GM19025 (cell line): ENCODE measurements around the gene UGGT2.
"Not testable (repeated sequence)": the region's sequence is repeated elsewhere in the genome, so short reads cannot be mapped to it uniquely, and the experiment has no call there.

ENCODE experiments used
- ATAC-seq: cut with Tn5 transposase; IDR thresholded peaks from one replicate; pipeline ENCODE4 v1.9.1; 2021; ENCODE audit warnings: mild to moderate bottlenecking, low read depth, moderate library complexity; ENCODE audit not compliant: unreplicated experiment

The UGGT2 gene

GRCh38 chr13:96053003-96053703, at the start of gene UGGT2:
Gene UGGT2 (minus strand): TSS chr13:96053401. CDS start chr13:96053312, 89 bp downstream.
- ATAC-seq: peak; percentile 96

- no peak for ATAC-seq
Measured at GRCh38 chr13:96100457-96101220, 47.4 kb upstream of the UGGT2 start.

- no peak for ATAC-seq
Measured at GRCh38 chr13:96093296-96094006, 40.2 kb upstream of the UGGT2 start.

- no peak for ATAC-seq
Measured at GRCh38 chr13:96091164-96092117, 38.2 kb upstream of the UGGT2 start.

- ATAC-seq: peak; percentile 46
Measured at GRCh38 chr13:96090240-96091101, 37.3 kb upstream of the UGGT2 start.

- ATAC-seq: peak; percentile 16
Measured at GRCh38 chr13:96089749-96090239, 36.6 kb upstream of the UGGT2 start, which contains the start of gene HS6ST3. Gene HS6ST3 (plus strand): TSS chr13:96090107.

- ATAC-seq: no peak
Measured at GRCh38 chr13:96089139-96089538, 35.9 kb upstream of the UGGT2 start.

GRCh38 chr13:96086736-96087135, 33.5 kb upstream of the UGGT2 start:
- ATAC-seq: no peak

- no peak for ATAC-seq
Measured at GRCh38 chr13:96082640-96083039, 29.4 kb upstream of the UGGT2 start.

GRCh38 chr13:96081888-96082287, 28.7 kb upstream of the UGGT2 start:
- no peak for ATAC-seq

GRCh38 chr13:96080676-96081075, 27.5 kb upstream of the UGGT2 start:
- ATAC-seq: no peak

GRCh38 chr13:96075953-96076543, 22.8 kb upstream of the UGGT2 start:
- no peak for ATAC-seq

- ATAC-seq: no peak
Measured at GRCh38 chr13:96072392-96072791, 19.2 kb upstream of the UGGT2 start.

- no peak for ATAC-seq
Measured at GRCh38 chr13:96071504-96071903, 18.3 kb upstream of the UGGT2 start.

- no peak for ATAC-seq
Measured at GRCh38 chr13:96068729-96069128, 15.5 kb upstream of the UGGT2 start.

- no peak for ATAC-seq
Measured at GRCh38 chr13:96065849-96066248, 12.6 kb upstream of the UGGT2 start.

GRCh38 chr13:96052656-96053002, 572 bp downstream of the UGGT2 start:
- ATAC-seq: peak; percentile 33

- ATAC-seq: not testable (repeated sequence)
Measured at GRCh38 chr13:96051946-96052345, 1.3 kb downstream of the UGGT2 start.

- not testable (repeated sequence) for ATAC-seq
Measured at GRCh38 chr13:96051491-96051890, 1.7 kb downstream of the UGGT2 start.
